K562 (cell line): ENCODE results near the gene NEU1. TPM values are rescaled to one million over a fixed set of nuclear protein-coding genes. Genes with fewer than 3 reads are reported as not detected.

Source experiments
- CHAMP1 ChIP-seq: fragments of 450-650 bp; IDR thresholded peaks from 2 replicates; pipeline ENCODE4 v1.6.1; 2016; ENCODE audit warnings: mild to moderate bottlenecking
- HEY1 ChIP-seq: fragments of 250-450 bp; sonication (Bioruptor Pico); IDR thresholded peaks from 2 replicates; pipeline ENCODE4 v1.5.0; 2020; ENCODE audit warnings: mild to moderate bottlenecking, moderate library complexity, borderline replicate concordance
- IRF9 ChIP-seq: fragments of 450-650 bp; IDR thresholded peaks from 2 replicates; pipeline ENCODE4 v1.6.1; 2016; ENCODE audit warnings: missing biosample characterization, missing genetic modification characterization
- MYBL2 ChIP-seq, 2 experiments: fragments of 450-650 bp in 1 of 2; sonication (generic) in 1 of 2; formaldehyde crosslinking in 1 of 2; IDR thresholded peaks; 2 replicates each; pipeline versions ENCODE4 v1.6.1 to v1.8.1; 2017 to 2022; ENCODE audit warnings: borderline replicate concordance in 1 of 2, inconsistent platforms in 1 of 2, low read depth in 1 of 2, mild to moderate bottlenecking in 1 of 2, missing genetic modification reagents in 1 of 2, moderate library complexity in 1 of 2
- SP2 ChIP-seq: IDR thresholded peaks from 2 replicates; pipeline ENCODE4 v1.6.1; 2011; ENCODE audit warnings: mild to moderate bottlenecking, low read depth, low read length, moderate library complexity; ENCODE audit not compliant: poor library complexity, severe bottlenecking; ENCODE audit errors: extremely low read depth
- TRIM28 ChIP-seq: fragments of 450-650 bp; IDR thresholded peaks from 2 replicates; pipeline ENCODE4 v1.6.1; 2017
- TSHZ1 ChIP-seq: fragments of 250-450 bp; sonication (Bioruptor Pico); IDR thresholded peaks from 2 replicates; pipeline ENCODE4 v1.4.0; 2020; ENCODE audit warnings: mild to moderate bottlenecking, moderate library complexity
- ZBTB2 ChIP-seq: fragments of 450-650 bp; IDR thresholded peaks from 2 replicates; pipeline ENCODE4 v1.6.1; 2016; ENCODE audit warnings: antibody characterized with exemption
- ZNF398 ChIP-seq: fragments of 250-450 bp; sonication (Bioruptor Pico); IDR thresholded peaks from 2 replicates; pipeline ENCODE4 v1.8.0; 2021; ENCODE audit warnings: moderate library complexity, mild to moderate bottlenecking, inconsistent platforms
- ZNF764 ChIP-seq: fragments of 250-450 bp; sonication (Bioruptor Pico); IDR thresholded peaks from 2 replicates; pipeline ENCODE4 v1.4.0; 2020; ENCODE audit warnings: low read depth, mild to moderate bottlenecking, moderate library complexity
- polyA plus RNA-seq, 8 experiments: library from polyadenylated mRNA; depleted of rRNA in 4 of 8; stranded (reverse) in 5 of 8; unstranded in 3 of 8; fragments of >200 nt; fragmentation: Nextera tagmentation in 2 of 8; fragmentation: Illumina TruSeq in 1 of 8; extraction: Ambion mirVana in 2 of 8; extraction: Trizol in 1 of 8; gene quantifications; 2 replicates each; pipeline versions ENCODE4 v1.2.1 to v1.2.3, GENCODE V29; 2011 to 2014; ENCODE audit warnings: inconsistent platforms in 1 of 8, missing spikeins in 1 of 8
- total RNA-seq, 7 experiments: library from RNA; depleted of rRNA in 6 of 7; stranded (reverse); fragments of >200 nt in 6 of 7; fragmentation: Illumina TruSeq in 2 of 7; extraction: Trizol in 2 of 7; gene quantifications; 2 replicates each; pipeline versions ENCODE4 v1.2.1 to v1.2.3, GENCODE V29; 2011 to 2021; ENCODE audit warnings: low replicate concordance in 1 of 7
- TF ChIP-seq, protein P1 (sequence below): fragments of 250-450 bp; sonication (Bioruptor Pico); IDR thresholded peaks from 2 replicates; pipeline ENCODE4 v1.4.0; 2020

NEU1 gene
- total and polyA plus RNA-seq, 9 of the 15 experiments (the other 6 are each of a cell fraction or from before 2014, with no cell fraction given): 14.8 to 67.8 (median 51.0) TPM

DNA sequence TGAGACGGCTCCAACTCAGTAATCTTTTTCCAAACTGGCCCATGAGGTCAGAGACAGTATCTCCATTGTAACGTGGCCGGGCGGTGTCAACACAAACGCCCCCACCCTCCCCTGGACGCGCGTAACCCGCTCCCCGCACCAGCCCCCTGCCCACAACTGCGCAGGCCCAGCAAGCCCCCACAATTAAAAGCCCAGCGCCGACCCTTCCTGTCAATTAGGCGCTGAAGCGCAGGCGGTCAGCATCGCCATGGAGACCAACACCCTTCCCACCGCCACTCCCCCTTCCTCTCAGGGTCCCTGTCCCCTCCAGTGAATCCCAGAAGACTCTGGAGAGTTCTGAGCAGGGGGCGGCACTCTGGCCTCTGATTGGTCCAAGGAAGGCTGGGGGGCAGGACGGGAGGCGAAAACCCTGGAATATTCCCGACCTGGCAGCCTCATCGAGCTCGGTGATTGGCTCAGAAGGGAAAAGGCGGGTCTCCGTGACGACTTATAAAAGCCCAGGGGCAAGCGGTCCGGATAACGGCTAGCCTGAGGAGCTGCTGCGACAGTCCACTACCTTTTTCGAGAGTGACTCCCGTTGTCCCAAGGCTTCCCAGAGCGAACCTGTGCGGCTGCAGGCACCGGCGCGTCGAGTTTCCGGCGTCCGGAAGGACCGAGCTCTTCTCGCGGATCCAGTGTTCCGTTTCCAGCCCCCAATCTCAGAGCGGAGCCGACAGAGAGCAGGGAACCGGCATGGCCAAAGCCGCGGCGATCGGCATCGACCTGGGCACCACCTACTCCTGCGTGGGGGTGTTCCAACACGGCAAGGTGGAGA lies 47.4 kb downstream of the NEU1 start, which contains the start of the genes HSPA1A and HSPA1L (continued):
- TF ChIP-seq CHAMP1: no peak
- TF ChIP-seq HEY1 (CRISPR knock-in tag): peak; percentile 76; the same call in 1 of the 2 replicates
- TF ChIP-seq ZBTB2: peak; percentile 27; the same call in 1 of the 2 replicates
- no peak for TF ChIP-seq ZNF398 (CRISPR knock-in tag)
- TF ChIP-seq ZNF764 (CRISPR knock-in tag): peak; percentile 66; the same call in 1 of the 2 replicates
- peak; percentile 43 for TF ChIP-seq SP2
- TF ChIP-seq IRF9 (tag): no peak
- no peak; the same call in 1 of the 2 replicates for TF ChIP-seq MYBL2 (IDR thresholded peaks at IDR 0.05; ENCODE audit: low read depth)
- TF ChIP-seq MYBL2 (CRISPR knock-in tag; IDR thresholded peaks at IDR 0.05; ENCODE audit: borderline replicate concordance): no peak
- peak; percentile 33; the same call in 1 of the 2 replicates for TF ChIP-seq TSHZ1 (CRISPR knock-in tag)
- TF ChIP-seq, protein P1, sequence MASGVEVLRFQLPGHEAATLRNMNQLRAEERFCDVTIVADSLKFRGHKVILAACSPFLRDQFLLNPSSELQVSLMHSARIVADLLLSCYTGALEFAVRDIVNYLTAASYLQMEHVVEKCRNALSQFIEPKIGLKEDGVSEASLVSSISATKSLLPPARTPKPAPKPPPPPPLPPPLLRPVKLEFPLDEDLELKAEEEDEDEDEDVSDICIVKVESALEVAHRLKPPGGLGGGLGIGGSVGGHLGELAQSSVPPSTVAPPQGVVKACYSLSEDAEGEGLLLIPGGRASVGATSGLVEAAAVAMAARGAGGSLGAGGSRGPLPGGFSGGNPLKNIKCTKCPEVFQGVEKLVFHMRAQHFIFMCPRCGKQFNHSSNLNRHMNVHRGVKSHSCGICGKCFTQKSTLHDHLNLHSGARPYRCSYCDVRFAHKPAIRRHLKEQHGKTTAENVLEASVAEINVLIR (CRISPR knock-in tag): no peak
- TF ChIP-seq TRIM28: 0 out of 2 replicates have a peak, but pooled peaks have one; percentile 26
